GM12878 (cell line): ENCODE results near the gene SORT1. TPM values are rescaled to one million over a fixed set of nuclear protein-coding genes. Genes with fewer than 3 reads are reported as not detected.

Experiments
- ATAC-seq: fragments of 200-7000 bp; cut with Tn5 transposase; 3 replicates; pipeline ENCODE4 v1.9.1; 2020; ENCODE audit warnings: mild to moderate bottlenecking, moderate library complexity
- BruUV-seq: library from RNA; stranded (reverse); fragments of 400-500 nt; replicated peaks from 2 replicates; lab custom pipeline; 2021; lab: Mats Ljungman, UMichigan
- CTCF ChIA-PET: fragments of 300-600 bp; sonication (Branson Sonifier 250); formaldehyde crosslinking; extraction: SDS; loops from one replicate; lab custom pipeline; 2021; ENCODE audit warnings: inconsistent platforms; lab: Yijun Ruan, JAX
- POLR2A ChIA-PET: fragments of 350-600 bp; formaldehyde crosslinking; extraction: SDS; loops from one replicate; lab custom pipeline; 2021; ENCODE audit warnings: inconsistent platforms; lab: Charles Lee
- RAD21 ChIA-PET: fragments of 300-600 bp; sonication (Branson Sonifier 250); formaldehyde crosslinking; loops from one replicate; lab custom pipeline; 2023; ENCODE audit warnings: antibody characterized with exemption; ENCODE audit not compliant: unreplicated experiment; lab: Charles Lee
- SMC1A ChIA-PET: fragments of 300-600 bp; sonication (Branson Sonifier 250); formaldehyde crosslinking; loops from one replicate; lab custom pipeline; 2023; ENCODE audit not compliant: unreplicated experiment, uncharacterized antibody; lab: Charles Lee
- DNase-seq: peaks from one replicate; pipeline ENCODE4 v3.0.0-alpha.2; 2011; ENCODE audit warnings: low read depth, low spot score
- FAIRE-seq: peaks from 3 replicates; lab custom pipeline; 2011; peaks lifted over from hg19 to GRCh38; lab: Jason Lieb, UNC
- H2AFZ ChIP-seq: 2 replicates; pipeline ENCODE4 v1.6.0; 2011; ENCODE audit warnings: low read depth, low read length, control low read depth; ENCODE audit not compliant: control insufficient read depth
- H3K27ac ChIP-seq: 2 replicates; pipeline ENCODE4 v1.5.1; 2011; ENCODE audit warnings: control low read depth; ENCODE audit not compliant: control insufficient read depth, insufficient read depth
- H3K27me3 ChIP-seq, 2 experiments: replicated peaks in 1 of 2; 2 replicates each; pipeline versions ENCODE4 v1.6.0 to v1.6.1; 2011; ENCODE audit warnings: low read length in 1 of 2; ENCODE audit not compliant: control insufficient read depth in 2 of 2, insufficient read depth in 2 of 2
- H3K36me3 ChIP-seq, 2 experiments: 2 replicates each; pipeline ENCODE4 v1.5.1; 2011; ENCODE audit warnings: low read length in 1 of 2; ENCODE audit not compliant: control insufficient read depth in 2 of 2, insufficient read depth in 2 of 2
- H3K4me1 ChIP-seq: 2 replicates; pipeline ENCODE4 v1.6.1; 2011; ENCODE audit warnings: mild to moderate bottlenecking, low read length, moderate library complexity, mixed read lengths; ENCODE audit not compliant: control insufficient read depth, insufficient read depth
- H3K4me2 ChIP-seq: 2 replicates; pipeline ENCODE4 v1.6.0; 2011; ENCODE audit warnings: control low read depth; ENCODE audit not compliant: control insufficient read depth, insufficient read depth
- H3K4me3 ChIP-seq: fragments of 200-600 bp; sonication (generic); 2 replicates; pipeline ENCODE4 v1.5.1; 2016
- H3K79me2 ChIP-seq: 2 replicates; pipeline ENCODE4 v1.6.0; 2011; ENCODE audit warnings: low read length; ENCODE audit not compliant: control insufficient read depth, insufficient read depth
- H3K9ac ChIP-seq: 2 replicates; pipeline ENCODE4 v1.8.0; 2011; ENCODE audit warnings: low read length, control low read depth, mixed read lengths; ENCODE audit not compliant: control insufficient read depth, insufficient read depth
- H3K9me3 ChIP-seq: replicated peaks from 3 replicates; pipeline ENCODE4 v1.5.1; 2011; ENCODE audit warnings: mild to moderate bottlenecking, low read length; ENCODE audit not compliant: control insufficient read depth, insufficient read depth
- H4K20me1 ChIP-seq: 2 replicates; pipeline ENCODE4 v1.6.0; 2011; ENCODE audit not compliant: control insufficient read depth, insufficient read depth
- BACH1 ChIP-seq: fragments of 450-650 bp; IDR thresholded peaks from 2 replicates; pipeline ENCODE4 v1.6.1; 2017; ENCODE audit warnings: mild to moderate bottlenecking, borderline replicate concordance
- CTCF ChIP-seq, 3 experiments: IDR thresholded peaks in 2 of 3; conservative IDR thresholded peaks in 1 of 3; 2 replicates each; pipeline ENCODE4 v1.5.1; 2011; ENCODE audit warnings: low read depth in 3 of 3, low read length in 3 of 3, mild to moderate bottlenecking in 3 of 3, control low read depth in 2 of 3, moderate library complexity in 2 of 3, inconsistent platforms in 1 of 3, mixed read lengths in 1 of 3; ENCODE audit not compliant: control insufficient read depth in 2 of 3, insufficient read depth in 1 of 3; ENCODE audit errors: extremely low read depth in 1 of 3
- NFYA ChIP-seq: IDR thresholded peaks from 2 replicates; pipeline ENCODE4 v1.6.1; 2011; ENCODE audit warnings: low read depth, mild to moderate bottlenecking, low read length, improper control_type of control experiment, borderline replicate concordance
- PKNOX1 ChIP-seq: fragments of 450-650 bp; IDR thresholded peaks from 2 replicates; pipeline ENCODE4 v1.6.1; 2016; ENCODE audit warnings: mild to moderate bottlenecking
- RB1 ChIP-seq: fragments of 450-650 bp; formaldehyde crosslinking; IDR thresholded peaks from 2 replicates; pipeline ENCODE4 v1.6.1; 2017; ENCODE audit warnings: mild to moderate bottlenecking, borderline replicate concordance
- RBBP5 ChIP-seq: fragments of 200-600 bp; sonication (generic); conservative IDR thresholded peaks from 2 replicates; pipeline ENCODE4 v1.6.1; 2016
- SIN3A ChIP-seq: IDR thresholded peaks from 2 replicates; pipeline ENCODE4 v1.6.1; 2012; ENCODE audit warnings: low read depth, low read length, improper control_type of control experiment
- SP1 ChIP-seq: IDR thresholded peaks from one replicate; pipeline ENCODE4 v1.6.1; 2011; ENCODE audit warnings: low read depth, low read length
- WGBS: methylation state at CpG from one replicate; pipeline ENCODE4 v1.1.6; 2016; ENCODE audit warnings: low lambda C conversion rate; ENCODE audit not compliant: insufficient replicate concordance, insufficient coverage; ENCODE audit errors: missing lambda C conversion rate; 5-methylcytosine and 5-hydroxymethylcytosine counted together
- in situ Hi-C: fragments of 300-500 bp; cut with MboI; formaldehyde crosslinking; loops from 9 replicates; pipeline ENCODE4 v1.14.3; 2018; ENCODE audit warnings: mixed read lengths
- intact Hi-C: fragments of 100-400 bp; cut with micrococcal nuclease; formaldehyde crosslinking; loops from one replicate; pipeline ENCODE4 v1.14.2; 2022; ENCODE audit not compliant: unreplicated experiment
- polyA plus RNA-seq, 11 experiments: library from polyadenylated mRNA; depleted of rRNA in 4 of 11; unstranded in 6 of 11; stranded (reverse) in 5 of 11; fragments of >200 nt; fragmentation: Nextera tagmentation in 4 of 11; fragmentation: Illumina TruSeq in 1 of 11; extraction: Ambion mirVana in 4 of 11; extraction: Trizol in 1 of 11; gene quantifications; 1 replicate in 1 of 11; 2 replicates in 10 of 11; pipeline versions ENCODE4 v1.2.1 to v1.2.3, GENCODE V29; 2011 to 2016; ENCODE audit warnings: inconsistent platforms in 2 of 11, missing spikeins in 2 of 11, low read depth in 1 of 11
- total RNA-seq, 4 experiments: library from RNA; depleted of rRNA in 3 of 4; stranded (reverse); fragments of >200 nt in 3 of 4; fragmentation: Illumina TruSeq in 1 of 4; extraction: Trizol in 1 of 4; gene quantifications; 2 replicates each; pipeline versions ENCODE4 v1.2.1 to v1.2.3, GENCODE V29; 2013 to 2021
- TF ChIP-seq, protein P1 (sequence below): fragments of 150-350 bp; IDR thresholded peaks from 2 replicates; pipeline ENCODE4 v1.6.1; 2016; ENCODE audit warnings: low read depth, low read length
- TF ChIP-seq, protein P2 (sequence below): IDR thresholded peaks from 2 replicates; pipeline ENCODE4 v1.6.1; 2012; ENCODE audit warnings: low read depth, low read length, improper control_type of control experiment

Gene SORT1
- total and polyA plus RNA-seq, 10 of the 15 experiments (the other 5 are each of a cell fraction or from before 2014, with no cell fraction given) = 0.06 to 1.9 (median 0.33) TPM; not detected in 1

DNA sequence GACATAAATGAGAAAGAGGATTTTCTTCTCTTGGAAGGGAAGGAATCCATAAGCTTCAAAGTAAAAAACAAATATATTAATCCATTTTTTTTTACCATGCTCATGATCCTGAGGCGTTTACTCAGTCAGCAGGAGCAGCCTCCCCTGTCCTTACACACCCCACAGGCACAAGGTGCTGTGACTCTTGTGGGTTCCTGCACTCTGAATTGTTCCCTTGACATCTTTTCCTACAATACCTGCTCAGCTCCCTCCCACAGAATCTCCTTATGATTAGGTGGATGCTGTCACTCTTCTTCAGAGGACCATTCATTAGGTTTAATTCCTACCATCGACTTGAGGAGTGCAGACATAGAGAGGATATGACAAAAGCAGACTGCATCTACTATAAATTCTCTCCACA, 104.7 kb downstream of the SORT1 start (continued):
- TF ChIP-seq, protein P1, sequence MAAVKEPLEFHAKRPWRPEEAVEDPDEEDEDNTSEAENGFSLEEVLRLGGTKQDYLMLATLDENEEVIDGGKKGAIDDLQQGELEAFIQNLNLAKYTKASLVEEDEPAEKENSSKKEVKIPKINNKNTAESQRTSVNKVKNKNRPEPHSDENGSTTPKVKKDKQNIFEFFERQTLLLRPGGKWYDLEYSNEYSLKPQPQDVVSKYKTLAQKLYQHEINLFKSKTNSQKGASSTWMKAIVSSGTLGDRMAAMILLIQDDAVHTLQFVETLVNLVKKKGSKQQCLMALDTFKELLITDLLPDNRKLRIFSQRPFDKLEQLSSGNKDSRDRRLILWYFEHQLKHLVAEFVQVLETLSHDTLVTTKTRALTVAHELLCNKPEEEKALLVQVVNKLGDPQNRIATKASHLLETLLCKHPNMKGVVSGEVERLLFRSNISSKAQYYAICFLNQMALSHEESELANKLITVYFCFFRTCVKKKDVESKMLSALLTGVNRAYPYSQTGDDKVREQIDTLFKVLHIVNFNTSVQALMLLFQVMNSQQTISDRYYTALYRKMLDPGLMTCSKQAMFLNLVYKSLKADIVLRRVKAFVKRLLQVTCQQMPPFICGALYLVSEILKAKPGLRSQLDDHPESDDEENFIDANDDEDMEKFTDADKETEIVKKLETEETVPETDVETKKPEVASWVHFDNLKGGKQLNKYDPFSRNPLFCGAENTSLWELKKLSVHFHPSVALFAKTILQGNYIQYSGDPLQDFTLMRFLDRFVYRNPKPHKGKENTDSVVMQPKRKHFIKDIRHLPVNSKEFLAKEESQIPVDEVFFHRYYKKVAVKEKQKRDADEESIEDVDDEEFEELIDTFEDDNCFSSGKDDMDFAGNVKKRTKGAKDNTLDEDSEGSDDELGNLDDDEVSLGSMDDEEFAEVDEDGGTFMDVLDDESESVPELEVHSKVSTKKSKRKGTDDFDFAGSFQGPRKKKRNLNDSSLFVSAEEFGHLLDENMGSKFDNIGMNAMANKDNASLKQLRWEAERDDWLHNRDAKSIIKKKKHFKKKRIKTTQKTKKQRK = no peak
- TF ChIP-seq NFYA = no peak
- TF ChIP-seq SIN3A = no peak

DNA sequence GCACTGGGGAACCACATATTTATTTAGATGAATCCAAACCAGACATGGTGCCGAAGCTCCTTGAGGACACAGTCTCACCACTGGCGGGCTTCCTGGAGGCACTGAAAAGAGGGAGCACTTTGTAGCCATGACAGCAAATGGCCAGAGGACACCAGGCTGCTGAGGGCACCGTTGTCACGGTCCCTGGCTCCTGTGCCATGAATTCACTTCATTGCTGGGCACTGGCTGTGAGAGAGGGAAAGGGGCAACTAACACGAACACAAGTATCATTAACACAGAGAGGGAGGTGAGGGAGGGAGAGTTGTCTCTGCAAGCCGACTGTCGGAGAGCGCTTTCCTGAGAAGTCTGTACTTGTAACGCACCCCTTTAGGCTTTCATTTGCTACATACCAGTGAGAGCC, 105.4 kb downstream of the SORT1 start:
- H3K27ac ChIP-seq = no peak overlapping the region
- H3K27me3 ChIP-seq = peaks cover 0 to 1% of the 10 kb centered on the region in 2 experiments; a peak in 2 of 4 replicates
- H4K20me1 ChIP-seq = no peaks in the 10 kb centered on the region
- BruUV-seq = no TSS peak
- ChIA-PET SMC1A (interaction anchor here (0.6 to 1.5 kb wide), 3 partner anchors 35 to 108 kb away, joined by 3 read pairs; no protein-coding TSS in a partner anchor), CTCF (interaction anchor here (0.7 to 1.2 kb wide), 4 partner anchors 10 to 106 kb away, joined by 3 to 5 read pairs (median 4); partner anchors contain the start of gene PSRC1), POLR2A (interaction anchor here (0.9 kb wide), 1 partner anchor 10 kb away, joined by 3 read pairs; the partner anchor contains the start of gene PSRC1), RAD21 (interaction anchor here (0.8 to 1.5 kb wide), 2 partner anchors 14 to 106 kb away, joined by 4 to 6 read pairs; no protein-coding TSS in a partner anchor)
- no peak overlapping the region for H3K9ac ChIP-seq
- no peaks in the 10 kb centered on the region for H3K36me3 ChIP-seq
- H3K4me1 ChIP-seq = peaks cover 5% of the 10 kb centered on the region; the same call in 1 of the 2 replicates
- H3K79me2 ChIP-seq = no peaks in the 10 kb centered on the region
- no peak overlapping the region for H3K4me3 ChIP-seq
- DNase-seq (no peak), ATAC-seq (no peak), FAIRE-seq (no peak)
- H3K9me3 ChIP-seq = no peaks in the 10 kb centered on the region
- H2AFZ ChIP-seq = no peak overlapping the region
- intact Hi-C loops (no loop called here), in situ Hi-C loops (no loop called here)
- WGBS = 59% methylated on average over 9 of the region's 9 CpGs
- TF ChIP-seq BACH1 = no peak
- no peak for TF ChIP-seq SP1
- TF ChIP-seq, protein P2, sequence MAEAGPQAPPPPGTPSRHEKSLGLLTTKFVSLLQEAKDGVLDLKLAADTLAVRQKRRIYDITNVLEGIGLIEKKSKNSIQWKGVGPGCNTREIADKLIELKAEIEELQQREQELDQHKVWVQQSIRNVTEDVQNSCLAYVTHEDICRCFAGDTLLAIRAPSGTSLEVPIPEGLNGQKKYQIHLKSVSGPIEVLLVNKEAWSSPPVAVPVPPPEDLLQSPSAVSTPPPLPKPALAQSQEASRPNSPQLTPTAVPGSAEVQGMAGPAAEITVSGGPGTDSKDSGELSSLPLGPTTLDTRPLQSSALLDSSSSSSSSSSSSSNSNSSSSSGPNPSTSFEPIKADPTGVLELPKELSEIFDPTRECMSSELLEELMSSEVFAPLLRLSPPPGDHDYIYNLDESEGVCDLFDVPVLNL = no peak
- TF ChIP-seq PKNOX1 = no peak
- no peak for TF ChIP-seq RBBP5
- no peak for TF ChIP-seq CTCF (IDR thresholded peaks at IDR 0.05 in 2 of 3, conservative IDR thresholded peaks at IDR 0.05 in 1 of 3; ENCODE audit: control insufficient read depth in 2 of 3, extremely low read depth in 1 of 3, insufficient read depth in 1 of 3, low read depth in 3 of 3, low read length in 3 of 3)
- no peak for TF ChIP-seq RB1
- no peak overlapping the region for H3K4me2 ChIP-seq
